ENCODE data around the gene ZCCHC24. TPM values are rescaled to one million over a fixed set of nuclear protein-coding genes. Genes with fewer than 3 reads are reported as not detected.

ZCCHC24 gene
- total RNA-seq, 1 experiment from 2014 or later, result 3.8 TPM

DNA sequence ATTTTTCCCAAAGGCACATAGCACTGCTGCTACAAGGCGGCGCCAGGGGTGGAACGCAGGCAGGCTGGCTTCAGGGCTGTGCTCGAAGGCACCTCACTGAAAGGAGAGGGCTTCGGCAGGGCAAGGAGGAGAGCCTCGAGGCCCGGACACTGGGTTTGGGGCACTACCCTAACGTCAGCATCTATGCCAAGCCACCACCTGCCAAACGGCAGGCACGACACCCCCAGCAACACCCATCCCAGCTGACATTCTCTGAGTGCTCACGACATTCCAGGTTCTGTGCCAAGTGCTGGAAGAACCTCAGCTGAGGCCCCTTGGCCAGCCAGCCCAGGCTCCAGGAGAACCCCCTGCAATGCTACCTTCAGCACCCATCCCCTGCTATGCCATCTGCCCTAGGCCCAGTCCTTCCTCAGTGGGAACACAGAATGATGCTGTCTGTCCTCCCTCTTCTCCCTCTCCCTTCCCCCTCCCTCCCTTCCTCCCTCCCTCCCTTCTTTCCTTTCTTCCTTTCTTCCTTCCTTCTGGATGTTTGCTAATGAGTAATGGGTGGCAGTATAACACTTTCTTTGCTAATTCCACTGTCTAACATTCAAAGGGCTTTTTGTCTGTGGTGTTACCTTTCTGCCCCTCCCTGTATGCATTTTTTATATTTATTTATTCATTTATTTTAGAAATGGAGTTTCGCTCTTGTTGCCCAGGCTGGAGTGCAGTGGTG is 24.3 kb downstream of the ZCCHC24 start:
- peaks cover 6 to 18% of the 10 kb centered on the region in 2 experiments; a peak in 3 of 4 replicates for H3K4me1 Mint-ChIP-seq
- Histone ChIP-seq H3K4ac (ENCODE audit: low read depth, low read length) (no peak overlapping the region), H3K18ac (ENCODE audit: insufficient read length, low read depth, low read length) (no peak overlapping the region), H3K9ac (ENCODE audit: extremely low read depth, insufficient read length, low read length) (no peak overlapping the region), H2BK5ac (ENCODE audit: insufficient read length, low read length) (no peak overlapping the region), H3K79me1 (ENCODE audit: insufficient read depth, low read depth, low read length, poor library complexity, severe bottlenecking) (no peaks in the 10 kb centered on the region), H3K56ac (ENCODE audit: insufficient read length, low read depth, low read length) (no peak overlapping the region), H3K4me2 (ENCODE audit: insufficient read depth, insufficient read length, low read length) (no peak overlapping the region), H3K9me3 (ENCODE audit: control insufficient read depth, low read depth, low read length) (no peaks in the 10 kb centered on the region), H2BK15ac (ENCODE audit: low read depth, low read length) (no peak overlapping the region), H3K27ac (ENCODE audit: insufficient read length, low read depth, low read length) (no peak overlapping the region), H4K20me1 (ENCODE audit: control insufficient read depth, insufficient read depth, insufficient read length) (peaks cover 4% of the 10 kb centered on the region), H4K8ac (replicated peaks; ENCODE audit: insufficient read length, low read depth, low read length) (no peak overlapping the region), H4K91ac (ENCODE audit: insufficient read length, low read depth, low read length) (no peak overlapping the region), H3K79me2 (ENCODE audit: insufficient read depth, low read length) (no peaks in the 10 kb centered on the region), H4K5ac (ENCODE audit: insufficient read length, low read depth, low read length) (no peak overlapping the region), H3K4me1 (ENCODE audit: insufficient read depth, low read length) (no peaks in the 10 kb centered on the region), H2BK120ac (ENCODE audit: low read depth, low read length, poor library complexity, severe bottlenecking) (no peak overlapping the region), H3K27me3 (ENCODE audit: insufficient read depth, low read length) (no peaks in the 10 kb centered on the region), H2AFZ (ENCODE audit: low read length) (no peak overlapping the region), H3T11ph (ENCODE audit: low read length) (no peak overlapping the region), H3K14ac (ENCODE audit: insufficient read depth, low read length) (no peak overlapping the region), H2AK5ac (ENCODE audit: insufficient read length, low read length) (no peak overlapping the region), H2BK12ac (ENCODE audit: insufficient read length, low read depth, low read length) (no peak overlapping the region), H3K23me2 (ENCODE audit: insufficient read length, low read depth, low read length, poor library complexity, severe bottlenecking) (no peaks in the 10 kb centered on the region), H3K23ac (ENCODE audit: insufficient read length, low read depth, low read length) (no peak overlapping the region), H2BK20ac (ENCODE audit: low read depth, low read length, poor library complexity, severe bottlenecking) (no peak overlapping the region)
- TF ChIP-seq, protein P1, sequence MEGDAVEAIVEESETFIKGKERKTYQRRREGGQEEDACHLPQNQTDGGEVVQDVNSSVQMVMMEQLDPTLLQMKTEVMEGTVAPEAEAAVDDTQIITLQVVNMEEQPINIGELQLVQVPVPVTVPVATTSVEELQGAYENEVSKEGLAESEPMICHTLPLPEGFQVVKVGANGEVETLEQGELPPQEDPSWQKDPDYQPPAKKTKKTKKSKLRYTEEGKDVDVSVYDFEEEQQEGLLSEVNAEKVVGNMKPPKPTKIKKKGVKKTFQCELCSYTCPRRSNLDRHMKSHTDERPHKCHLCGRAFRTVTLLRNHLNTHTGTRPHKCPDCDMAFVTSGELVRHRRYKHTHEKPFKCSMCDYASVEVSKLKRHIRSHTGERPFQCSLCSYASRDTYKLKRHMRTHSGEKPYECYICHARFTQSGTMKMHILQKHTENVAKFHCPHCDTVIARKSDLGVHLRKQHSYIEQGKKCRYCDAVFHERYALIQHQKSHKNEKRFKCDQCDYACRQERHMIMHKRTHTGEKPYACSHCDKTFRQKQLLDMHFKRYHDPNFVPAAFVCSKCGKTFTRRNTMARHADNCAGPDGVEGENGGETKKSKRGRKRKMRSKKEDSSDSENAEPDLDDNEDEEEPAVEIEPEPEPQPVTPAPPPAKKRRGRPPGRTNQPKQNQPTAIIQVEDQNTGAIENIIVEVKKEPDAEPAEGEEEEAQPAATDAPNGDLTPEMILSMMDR (conservative IDR thresholded peaks at IDR 0.05), result no peak
- no CpG with 5 or more reads among the region's 12 CpGs for WGBS (ENCODE audit: extremely low coverage, insufficient read length, low lambda C conversion rate)
- H3K9me3 Mint-ChIP-seq, result no peaks in the 10 kb centered on the region
- no peak overlapping the region for H3K4me3 Mint-ChIP-seq
- DNase-seq, result no peak
- no peak overlapping the region for H3K27ac Mint-ChIP-seq
- H3K27me3 Mint-ChIP-seq (ENCODE audit: low read depth), result no peaks in the 10 kb centered on the region; the same call in 1 of the 2 replicates
- peaks cover 0 to 3% (median 0%) of the 10 kb centered on the region in 3 experiments; a peak in 2 of 7 replicates for H3K36me3 Mint-ChIP-seq (ENCODE audit: insufficient read depth in 1 of 3, low read depth in 3 of 3)
